GM06990 (cell line): ENCODE results near the gene SRM.
"Not testable (repeated sequence)": the region's sequence is repeated elsewhere in the genome, so short reads cannot be mapped to it uniquely, and the experiment has no call there.

ENCODE experiments used
- DNase-seq: peaks from one replicate; pipeline ENCODE4 v3.0.0-alpha.2; 2011; ENCODE audit not compliant: insufficient read length; ENCODE audit errors: extremely low read depth
- H3K27me3 ChIP-seq: replicated peaks from 2 replicates; pipeline ENCODE4 v1.6.0; 2011; ENCODE audit warnings: low read length; ENCODE audit not compliant: control insufficient read depth, insufficient read depth
- H3K36me3 ChIP-seq: 2 replicates; pipeline ENCODE4 v1.5.1; 2011; ENCODE audit warnings: low read length; ENCODE audit not compliant: control insufficient read depth, insufficient read depth
- H3K4me3 ChIP-seq: replicated peaks from 2 replicates; pipeline ENCODE4 v1.5.1; 2011; ENCODE audit warnings: low read depth, mild to moderate bottlenecking, control low read depth, low read length
- CTCF ChIP-seq: IDR thresholded peaks from 2 replicates; pipeline ENCODE4 v1.5.1; 2011; ENCODE audit warnings: low read length, control low read depth, mild to moderate bottlenecking, inconsistent platforms; ENCODE audit not compliant: insufficient read depth, poor library complexity, severe bottlenecking

Gene SRM

GRCh38 chr1:11065796-11066195 lies 6.0 kb upstream of the SRM start:
- Histone ChIP-seq H3K36me3 (peaks cover 35% of the 10 kb centered on the region), H3K4me3 (no peak overlapping the region), H3K27me3 (no peaks in the 10 kb centered on the region)
- TF ChIP-seq CTCF = no peak
- no peak for DNase-seq

DNA sequence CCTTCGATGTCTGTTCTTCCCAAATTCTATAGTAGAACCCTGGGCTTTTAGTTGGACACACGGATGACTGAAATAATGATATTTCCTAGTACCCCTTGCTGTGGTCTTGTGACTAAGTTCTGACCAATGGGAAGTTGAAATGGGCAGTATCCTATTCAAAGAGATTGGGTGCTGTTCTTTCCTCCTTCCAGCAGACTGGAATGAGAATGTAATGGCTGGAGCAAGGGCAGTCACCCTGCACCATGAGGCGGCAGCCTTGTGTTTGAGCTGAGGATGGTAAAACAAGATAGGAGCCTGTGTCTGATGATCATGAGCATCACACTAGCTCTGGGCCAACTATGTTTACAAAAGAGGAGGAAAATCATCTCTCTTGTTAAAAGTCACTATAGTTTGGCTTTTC lies 5.1 kb upstream of the SRM start:
- no peak overlapping the region for H3K4me3 ChIP-seq
- no peak for DNase-seq
- H3K27me3 ChIP-seq = no peaks in the 10 kb centered on the region
- no peak for TF ChIP-seq CTCF
- peaks cover 31% of the 10 kb centered on the region for H3K36me3 ChIP-seq

- peaks cover 23% of the 10 kb centered on the region for H3K36me3 ChIP-seq
- H3K27me3 ChIP-seq, H3K4me3 ChIP-seq, DNase-seq: not testable (repeated sequence)
Measured at GRCh38 chr1:11063937-11064537, 4.2 kb upstream of the SRM start.

DNA sequence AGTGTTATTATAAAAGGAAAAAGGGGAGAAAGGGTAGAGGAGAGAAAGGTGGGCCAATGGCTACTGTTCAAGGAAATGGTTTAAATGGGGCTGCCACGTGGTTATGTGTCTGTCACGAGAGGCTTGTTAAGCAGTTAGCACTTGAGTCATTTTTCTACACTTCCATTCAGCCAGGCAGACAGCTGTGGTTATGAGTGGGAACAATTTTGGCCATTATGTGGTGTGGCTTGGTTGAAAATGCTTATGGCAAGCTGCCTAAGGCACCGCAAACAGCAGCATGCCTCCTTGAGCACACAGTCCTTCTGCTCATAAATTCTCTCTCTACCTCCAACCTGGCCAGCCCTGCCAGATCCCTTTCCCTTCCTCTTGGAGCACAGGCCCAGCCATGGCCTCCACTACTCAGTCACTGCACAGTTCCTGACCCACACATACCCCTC lies 3.2 kb upstream of the SRM start:
- Histone ChIP-seq H3K36me3 (peaks cover 15% of the 10 kb centered on the region), H3K4me3 (no peak overlapping the region), H3K27me3 (no peaks in the 10 kb centered on the region)
- no peak for TF ChIP-seq CTCF
- DNase-seq = peak; percentile 68

DNA sequence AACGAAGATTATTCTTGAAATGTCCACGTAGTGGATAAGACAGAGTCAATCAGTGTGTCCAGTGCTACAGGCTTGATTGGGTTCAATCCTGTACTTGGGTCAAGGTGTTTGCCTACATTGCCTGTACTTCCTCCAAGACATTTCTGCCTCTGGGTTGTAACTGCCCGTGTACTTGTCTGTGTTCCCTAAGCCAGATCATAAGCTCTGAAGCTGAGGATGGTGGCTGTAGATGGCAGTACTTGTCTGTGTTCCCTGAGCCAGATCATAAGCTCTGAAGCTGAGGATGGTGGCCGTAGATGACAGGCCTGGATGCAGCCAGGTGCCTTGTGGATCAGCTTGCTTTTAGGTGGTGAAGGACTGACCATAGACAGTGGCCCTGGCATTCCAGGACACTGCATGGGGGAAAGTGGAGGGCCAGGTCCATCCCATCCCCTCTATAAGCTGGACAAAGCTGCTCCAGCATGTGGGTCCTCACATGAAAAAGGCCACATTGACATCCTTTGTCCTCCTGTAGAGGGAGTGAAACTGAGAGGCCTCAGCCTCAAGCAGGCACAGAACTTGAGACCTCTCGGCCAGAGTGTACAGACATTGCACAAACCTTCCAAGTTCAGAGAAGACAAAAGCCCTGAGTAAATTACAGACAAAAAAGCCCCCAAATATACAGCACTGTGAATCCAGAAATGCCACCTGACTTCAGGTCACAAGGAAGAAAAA lies 2.0 kb upstream of the SRM start:
- Histone ChIP-seq H3K4me3 (no peak overlapping the region), H3K36me3 (peaks cover 13% of the 10 kb centered on the region), H3K27me3 (no peaks in the 10 kb centered on the region)
- no peak for DNase-seq
- peak; percentile 17 for TF ChIP-seq CTCF

DNA sequence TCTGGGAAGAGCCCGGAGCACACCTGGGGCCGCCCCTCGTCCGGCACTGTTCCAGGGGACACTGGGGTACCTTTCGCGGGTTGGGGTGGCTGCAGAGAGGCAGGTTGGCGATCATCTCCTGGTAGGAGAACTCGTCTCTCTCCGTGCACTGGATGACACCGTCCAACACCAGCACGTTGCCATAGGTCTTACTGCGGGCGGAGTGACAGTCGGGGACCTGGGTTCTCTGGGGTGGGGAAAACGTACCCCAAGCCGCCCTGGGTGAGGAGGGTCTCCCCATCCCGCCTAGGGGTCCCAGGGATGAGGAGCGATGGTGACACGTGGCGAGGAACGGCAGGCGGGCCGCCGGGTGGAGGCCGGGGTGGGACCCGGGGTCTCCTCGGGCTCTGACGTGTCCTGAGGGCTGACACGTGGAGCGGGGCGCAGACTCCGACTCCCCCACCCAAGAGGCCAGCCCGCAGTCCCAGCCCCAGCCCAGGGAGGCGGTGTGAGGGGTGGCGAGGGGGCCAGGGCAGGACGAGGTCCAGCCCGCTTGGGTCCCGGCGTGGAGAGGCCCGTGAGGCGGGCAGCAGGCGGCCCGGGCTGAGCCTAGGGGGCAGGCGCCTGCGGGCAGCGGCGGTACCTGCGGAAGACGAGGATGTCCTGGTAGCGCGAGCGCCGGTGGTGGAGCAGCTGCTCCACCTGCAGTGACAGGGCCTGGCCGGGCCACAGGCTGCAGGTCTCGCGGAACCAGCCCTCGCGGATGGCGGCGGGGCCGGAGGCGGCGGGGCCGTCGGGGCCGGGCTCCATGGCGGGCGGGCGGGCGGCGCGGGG lies 457 bp downstream of the SRM start:
- peak overlapping the region; percentile 96 for H3K4me3 ChIP-seq
- DNase-seq = no peak

More for the DNA sequence above, 457 bp downstream of the SRM start:
- TF ChIP-seq CTCF = no peak
- peaks cover 19% of the 10 kb centered on the region for H3K36me3 ChIP-seq
- H3K27me3 ChIP-seq = no peaks in the 10 kb centered on the region
